Panc1 (cell line): Measurements from ENCODE around the gene UGT1A8. TPM values are rescaled to one million over a fixed set of nuclear protein-coding genes. Genes with fewer than 3 reads are reported as not detected.

Experiments
- ATAC-seq: fragments of 200-7000 bp; cut with Tn5 transposase; 2 replicates; pipeline ENCODE4 v1.9.1; 2020; ENCODE audit warnings: mild to moderate bottlenecking, moderate library complexity
- BruUV-seq: library from RNA; stranded (reverse); fragments of 400-500 nt; replicated peaks from 2 replicates; lab custom pipeline; 2021; lab: Mats Ljungman, UMichigan
- CTCF ChIA-PET: fragments of 300-600 bp; sonication (Branson Sonifier 250); formaldehyde crosslinking; loops from one replicate; lab custom pipeline; 2022; ENCODE audit warnings: antibody characterized with exemption; lab: Charles Lee
- POLR2A ChIA-PET: fragments of 300-600 bp; sonication (Branson Sonifier 250); formaldehyde crosslinking; loops from one replicate; lab custom pipeline; 2022; ENCODE audit warnings: antibody characterized with exemption; lab: Charles Lee
- DNase-seq: peaks from one replicate; pipeline ENCODE4 v3.0.0-alpha.2; 2010; ENCODE audit warnings: low read depth, low spot score
- H3K27ac ChIP-seq: 2 replicates; pipeline ENCODE4 v1.5.1; 2011; ENCODE audit warnings: mild to moderate bottlenecking, low read length, inconsistent platforms
- H3K27me3 ChIP-seq: fragments of 200-500 bp; sonication (Bioruptor generic); 2 replicates; pipeline ENCODE4 v1.6.0; 2014; ENCODE audit warnings: low read length, inconsistent platforms; ENCODE audit not compliant: control insufficient read depth, insufficient read depth
- H3K36me3 ChIP-seq: fragments of 200-500 bp; sonication (Bioruptor generic); 2 replicates; pipeline ENCODE4 v1.5.1; 2014; ENCODE audit warnings: inconsistent platforms, mild to moderate bottlenecking, low read length, moderate library complexity; ENCODE audit not compliant: control insufficient read depth, insufficient read depth
- H3K4me1 ChIP-seq: 2 replicates; pipeline ENCODE4 v1.5.1; 2011; ENCODE audit warnings: inconsistent platforms, mild to moderate bottlenecking, low read length, moderate library complexity; ENCODE audit not compliant: control insufficient read depth, insufficient read depth
- H3K4me3 ChIP-seq, 2 experiments: 2 replicates each; pipeline ENCODE4 v1.5.1; 2011 to 2012; ENCODE audit warnings: low read depth in 2 of 2, low read length in 2 of 2, mild to moderate bottlenecking in 2 of 2, inconsistent platforms in 1 of 2, moderate library complexity in 1 of 2
- H3K9me3 ChIP-seq: fragments of 200-500 bp; sonication (Bioruptor generic); 2 replicates; pipeline ENCODE4 v1.5.1; 2014; ENCODE audit warnings: low read depth, mild to moderate bottlenecking, inconsistent platforms, low read length, moderate library complexity; ENCODE audit not compliant: control insufficient read depth, insufficient read depth
- CTCF ChIP-seq: fragments of 450-650 bp; IDR thresholded peaks from 2 replicates; pipeline ENCODE4 v1.5.1; 2017; ENCODE audit warnings: mild to moderate bottlenecking
- POLR2AphosphoS5 ChIP-seq: IDR thresholded peaks from 2 replicates; pipeline ENCODE4 v1.6.1; 2012; ENCODE audit warnings: mild to moderate bottlenecking, low read depth, low read length, moderate library complexity
- SIN3A ChIP-seq: IDR thresholded peaks from 2 replicates; pipeline ENCODE4 v1.6.1; 2012; ENCODE audit warnings: low read depth, mild to moderate bottlenecking, low read length, moderate library complexity, borderline replicate concordance; ENCODE audit not compliant: insufficient read depth
- TCF7L2 ChIP-seq: IDR thresholded peaks from 2 replicates; pipeline ENCODE4 v1.6.1; 2011; ENCODE audit warnings: mild to moderate bottlenecking, low read depth, low read length, inconsistent platforms
- in situ Hi-C: cut with HindIII; loops from 2 replicates; pipeline ENCODE4 v1.10.0; 2016; ENCODE audit warnings: low sequenced_read_pairs, low pct_unique_long_range_greater_than_20kb
- intact Hi-C: fragments of 100-400 bp; cut with micrococcal nuclease; formaldehyde crosslinking; loops from one replicate; pipeline ENCODE4 v1.10.0; 2022; ENCODE audit not compliant: unreplicated experiment
- total RNA-seq: library from RNA; stranded (reverse); gene quantifications from one replicate; pipeline ENCODE4 v1.2.1, GENCODE V29; 2021; ENCODE audit not compliant: unreplicated experiment
- TF ChIP-seq, protein P1 (sequence below), 2 experiments: IDR thresholded peaks; 2 replicates each; pipeline ENCODE4 v1.6.1; 2011 to 2012; ENCODE audit warnings: low read depth in 2 of 2, control low read depth in 1 of 2, low read length in 1 of 2, mild to moderate bottlenecking in 1 of 2, moderate library complexity in 1 of 2; ENCODE audit not compliant: insufficient read depth in 1 of 2

UGT1A8 gene
- total RNA-seq, 1 experiment from 2014 or later, result 0.15 TPM

DNA sequence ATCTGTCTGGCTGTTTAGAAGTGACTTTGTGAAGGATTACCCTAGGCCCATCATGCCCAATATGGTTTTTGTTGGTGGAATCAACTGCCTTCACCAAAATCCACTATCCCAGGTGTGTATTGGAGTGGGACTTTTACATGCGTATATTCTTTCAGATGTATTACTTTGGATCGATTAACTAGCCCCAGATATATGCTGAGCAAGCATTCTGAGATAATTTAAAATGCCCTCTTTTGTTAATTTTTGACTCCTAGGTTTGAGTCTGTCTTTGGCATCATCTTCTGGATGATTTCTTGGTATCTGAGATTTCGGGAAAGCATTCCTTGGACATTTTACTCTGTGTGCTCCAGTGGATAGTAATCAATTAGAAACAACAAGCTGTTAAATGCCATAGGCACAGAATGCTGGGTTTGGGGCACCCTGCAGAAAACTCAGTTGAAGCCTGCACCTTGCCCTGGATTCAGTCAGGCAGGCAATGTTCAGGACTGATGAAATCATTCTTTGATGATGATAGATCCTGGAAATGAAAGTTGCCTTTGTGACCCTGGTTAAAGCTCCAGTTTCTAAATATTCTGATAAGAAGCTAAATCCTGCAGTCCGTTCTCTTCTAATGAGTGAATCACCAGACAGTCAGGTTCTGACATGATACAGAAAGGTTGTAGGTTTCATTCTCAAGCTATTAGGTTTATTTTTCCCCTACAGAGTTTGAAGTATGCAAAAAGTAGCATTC, 143.8 kb downstream of the UGT1A8 start:
- in situ Hi-C loops (no loop called here), intact Hi-C loops (no loop called here)
- POLR2A ChIA-PET, result no interaction called here
- no peak overlapping the region for H3K27ac ChIP-seq
- no peak overlapping the region for H3K4me3 ChIP-seq
- DNase-seq, result no peak
- BruUV-seq, result no TSS peak
- H3K9me3 ChIP-seq, result no peaks in the 10 kb centered on the region
- no peaks in the 10 kb centered on the region for H3K4me1 ChIP-seq
- peaks cover 4% of the 10 kb centered on the region; the same call in 1 of the 2 replicates for H3K27me3 ChIP-seq
- no peak for ATAC-seq
- no peaks in the 10 kb centered on the region for H3K36me3 ChIP-seq
- CTCF ChIA-PET, result interaction anchor here (0.6 kb wide), 1 partner anchor 12 kb away, joined by 3 read pairs; no protein-coding TSS in a partner anchor
- no peak for TF ChIP-seq TCF7L2
- no peak for TF ChIP-seq SIN3A
- TF ChIP-seq CTCF, result no peak
- TF ChIP-seq, protein P1, sequence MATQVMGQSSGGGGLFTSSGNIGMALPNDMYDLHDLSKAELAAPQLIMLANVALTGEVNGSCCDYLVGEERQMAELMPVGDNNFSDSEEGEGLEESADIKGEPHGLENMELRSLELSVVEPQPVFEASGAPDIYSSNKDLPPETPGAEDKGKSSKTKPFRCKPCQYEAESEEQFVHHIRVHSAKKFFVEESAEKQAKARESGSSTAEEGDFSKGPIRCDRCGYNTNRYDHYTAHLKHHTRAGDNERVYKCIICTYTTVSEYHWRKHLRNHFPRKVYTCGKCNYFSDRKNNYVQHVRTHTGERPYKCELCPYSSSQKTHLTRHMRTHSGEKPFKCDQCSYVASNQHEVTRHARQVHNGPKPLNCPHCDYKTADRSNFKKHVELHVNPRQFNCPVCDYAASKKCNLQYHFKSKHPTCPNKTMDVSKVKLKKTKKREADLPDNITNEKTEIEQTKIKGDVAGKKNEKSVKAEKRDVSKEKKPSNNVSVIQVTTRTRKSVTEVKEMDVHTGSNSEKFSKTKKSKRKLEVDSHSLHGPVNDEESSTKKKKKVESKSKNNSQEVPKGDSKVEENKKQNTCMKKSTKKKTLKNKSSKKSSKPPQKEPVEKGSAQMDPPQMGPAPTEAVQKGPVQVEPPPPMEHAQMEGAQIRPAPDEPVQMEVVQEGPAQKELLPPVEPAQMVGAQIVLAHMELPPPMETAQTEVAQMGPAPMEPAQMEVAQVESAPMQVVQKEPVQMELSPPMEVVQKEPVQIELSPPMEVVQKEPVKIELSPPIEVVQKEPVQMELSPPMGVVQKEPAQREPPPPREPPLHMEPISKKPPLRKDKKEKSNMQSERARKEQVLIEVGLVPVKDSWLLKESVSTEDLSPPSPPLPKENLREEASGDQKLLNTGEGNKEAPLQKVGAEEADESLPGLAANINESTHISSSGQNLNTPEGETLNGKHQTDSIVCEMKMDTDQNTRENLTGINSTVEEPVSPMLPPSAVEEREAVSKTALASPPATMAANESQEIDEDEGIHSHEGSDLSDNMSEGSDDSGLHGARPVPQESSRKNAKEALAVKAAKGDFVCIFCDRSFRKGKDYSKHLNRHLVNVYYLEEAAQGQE (IDR thresholded peaks at IDR 0.05; ENCODE audit: insufficient read depth in 1 of 2, low read depth in 2 of 2, low read length in 1 of 2), result no peak
- TF ChIP-seq POLR2AphosphoS5, result no peak

DNA sequence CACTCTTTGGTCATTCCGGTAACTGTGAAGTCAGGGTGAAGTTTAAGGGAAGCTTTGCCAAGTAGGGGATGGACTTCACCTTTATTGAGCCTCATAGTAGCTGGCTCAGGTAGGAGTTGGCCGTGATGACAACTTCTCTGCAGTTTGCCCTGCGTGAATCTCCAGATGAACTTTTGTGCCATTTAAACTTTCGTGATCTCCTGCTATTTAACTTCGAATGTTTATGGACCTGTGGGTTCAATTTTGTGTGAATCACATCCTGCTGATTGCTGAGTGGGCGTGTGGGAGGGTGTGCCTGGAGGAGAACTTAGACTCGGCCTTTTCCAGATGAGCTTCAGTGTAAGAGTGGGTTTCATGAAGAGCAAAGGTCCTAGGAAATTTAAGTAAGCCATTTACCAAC, 146.8 kb downstream of the UGT1A8 start:
- H3K4me3 ChIP-seq, result no peak overlapping the region
- ChIA-PET CTCF (no interaction called here), POLR2A (no interaction called here)
- BruUV-seq, result no TSS peak
- intact Hi-C loops, result no loop called here
- in situ Hi-C loops, result no loop called here
- H3K27me3 ChIP-seq, result peaks cover 4% of the 10 kb centered on the region; the same call in 1 of the 2 replicates
- DNase-seq (no peak), ATAC-seq (no peak)
- H3K9me3 ChIP-seq, result no peaks in the 10 kb centered on the region
- H3K4me1 ChIP-seq, result no peaks in the 10 kb centered on the region
- TF ChIP-seq SIN3A (no peak), CTCF (no peak), POLR2AphosphoS5 (no peak), TCF7L2 (no peak)
- TF ChIP-seq, protein P1 (IDR thresholded peaks at IDR 0.05; ENCODE audit: insufficient read depth in 1 of 2, low read depth in 2 of 2, low read length in 1 of 2), result no peak
- no peaks in the 10 kb centered on the region for H3K36me3 ChIP-seq
- no peak overlapping the region for H3K27ac ChIP-seq
